Central memory CD8-positive, alpha-beta T cell (primary cell): ENCODE results near the gene METTL9.
"Not testable (repeated sequence)": the region's sequence is repeated elsewhere in the genome, so short reads cannot be mapped to it uniquely, and the experiment has no call there.

ENCODE experiments used
- ATAC-seq: fragments of 150-1000 bp; cut with Tn5 transposase; replicated peaks from 2 replicates; pipeline ENCODE4 v1.10.0; 2022; ENCODE audit warnings: mild to moderate bottlenecking, moderate FRiP score, moderate number of reproducible peaks; ENCODE audit not compliant: poor library complexity, severe bottlenecking; ENCODE audit errors: extremely low read depth
- DNase-seq, 2 donors: peaks; one replicate each; pipeline ENCODE4 v3.0.0; 2021; ENCODE audit warnings: low spot score in 2 of 2
- H3K27ac Mint-ChIP-seq: one replicate; pipeline ENCODE4 v1.8.0; 2022; ENCODE audit warnings: low read depth, mild to moderate bottlenecking, moderate library complexity, mixed read lengths
- H3K27me3 Mint-ChIP-seq: one replicate; pipeline ENCODE4 v1.8.0; 2022; ENCODE audit warnings: mixed read lengths
- H3K36me3 Mint-ChIP-seq: one replicate; pipeline ENCODE4 v1.8.0; 2022; ENCODE audit warnings: mild to moderate bottlenecking, moderate library complexity, mixed read lengths; ENCODE audit not compliant: insufficient read depth
- H3K4me1 Mint-ChIP-seq: one replicate; pipeline ENCODE4 v1.8.0; 2022; ENCODE audit warnings: mixed read lengths
- H3K4me3 Mint-ChIP-seq: one replicate; pipeline ENCODE4 v1.8.0; 2022; ENCODE audit warnings: mild to moderate bottlenecking, moderate library complexity, mixed read lengths
- H3K9me3 Mint-ChIP-seq: one replicate; pipeline ENCODE4 v1.8.0; 2022; ENCODE audit warnings: mixed read lengths

Gene METTL9

GRCh38 chr16:21649826-21650406 is 50.5 kb downstream of the METTL9 start:
- H3K27ac Mint-ChIP-seq, H3K27me3 Mint-ChIP-seq, H3K9me3 Mint-ChIP-seq, H3K4me3 Mint-ChIP-seq, DNase-seq, ATAC-seq: not testable (repeated sequence)
- Mint-ChIP-seq H3K4me1 (peaks cover 37% of the 10 kb centered on the region), H3K36me3 (peaks cover 13% of the 10 kb centered on the region)

- Mint-ChIP-seq H3K27ac (no peak overlapping the region), H3K9me3 (no peaks in the 10 kb centered on the region), H3K4me3 (no peak overlapping the region), H3K36me3 (peaks cover 16% of the 10 kb centered on the region), H3K27me3 (no peaks in the 10 kb centered on the region), H3K4me1 (peaks cover 31% of the 10 kb centered on the region)
- DNase-seq, result no peak
- ATAC-seq, result no peak
These were observed 51.1 kb downstream of the METTL9 start for GRCh38 chr16:21650521-21650920.

GRCh38 chr16:21651515-21651914 is 52.1 kb downstream of the METTL9 start:
- Mint-ChIP-seq H3K9me3 (no peaks in the 10 kb centered on the region), H3K4me3 (no peak overlapping the region), H3K27ac (peak overlapping the region; percentile 67), H3K36me3 (peaks cover 22% of the 10 kb centered on the region), H3K4me1 (peaks cover 29% of the 10 kb centered on the region), H3K27me3 (no peaks in the 10 kb centered on the region)
- ATAC-seq (no peak), DNase-seq (no peak)

- no peaks in the 10 kb centered on the region for H3K9me3 Mint-ChIP-seq
These were observed 53.1 kb downstream of the METTL9 start, which contains the start of gene IGSF6 for GRCh38 chr16:21652453-21652852. Gene IGSF6 (minus strand): TSS chr16:21652608. CDS start chr16:21652598, 10 bp downstream.

GRCh38 chr16:21653571-21653970 is 54.2 kb downstream of the METTL9 start:
- DNase-seq (no peak), ATAC-seq (no peak)
- no peaks in the 10 kb centered on the region for H3K9me3 Mint-ChIP-seq
- peaks cover 26% of the 10 kb centered on the region for H3K36me3 Mint-ChIP-seq
- H3K4me1 Mint-ChIP-seq, result peaks cover 25% of the 10 kb centered on the region
- H3K27me3 Mint-ChIP-seq, result no peaks in the 10 kb centered on the region
- H3K27ac Mint-ChIP-seq, result no peak overlapping the region
- no peak overlapping the region for H3K4me3 Mint-ChIP-seq

More at GRCh38 chr16:21652453-21652852, 53.1 kb downstream of the METTL9 start, which contains the start of gene IGSF6:
- peak within 1 kb of the TSS; percentile 67 for H3K27ac Mint-ChIP-seq
- H3K27me3 Mint-ChIP-seq, result no peaks in the 10 kb centered on the region
- H3K4me3 Mint-ChIP-seq, result no peak within 1 kb of the TSS
- H3K4me1 Mint-ChIP-seq, result peaks cover 29% of the 10 kb centered on the region
- peaks cover 26% of the 10 kb centered on the region for H3K36me3 Mint-ChIP-seq
- ATAC-seq, result no peak
- no peak for DNase-seq

GRCh38 chr16:21654466-21654865 is 55.1 kb downstream of the METTL9 start:
- no peak for ATAC-seq
- H3K4me1 Mint-ChIP-seq, result peaks cover 20% of the 10 kb centered on the region
- H3K4me3 Mint-ChIP-seq, result no peak overlapping the region
- no peak overlapping the region for H3K27ac Mint-ChIP-seq
- H3K9me3 Mint-ChIP-seq, result no peaks in the 10 kb centered on the region
- DNase-seq, result no peak
- no peaks in the 10 kb centered on the region for H3K27me3 Mint-ChIP-seq
- H3K36me3 Mint-ChIP-seq, result peaks cover 24% of the 10 kb centered on the region

GRCh38 chr16:21654881-21655280 is 55.5 kb downstream of the METTL9 start:
- ATAC-seq (no peak), DNase-seq (no peak)
- Mint-ChIP-seq H3K9me3 (no peaks in the 10 kb centered on the region), H3K36me3 (peaks cover 24% of the 10 kb centered on the region), H3K4me3 (no peak overlapping the region), H3K27me3 (no peaks in the 10 kb centered on the region), H3K4me1 (peaks cover 20% of the 10 kb centered on the region), H3K27ac (no peak overlapping the region)

GRCh38 chr16:21656795-21657768 is 57.7 kb downstream of the METTL9 start:
- no peak for ATAC-seq
- no peak overlapping the region for H3K4me3 Mint-ChIP-seq
- H3K27ac Mint-ChIP-seq, result peak overlapping the region; percentile 22
- H3K4me1 Mint-ChIP-seq, result peaks cover 32% of the 10 kb centered on the region
- H3K27me3 Mint-ChIP-seq, result no peaks in the 10 kb centered on the region
- DNase-seq, result peak in 1 of 2 donors; percentile 19
- H3K36me3 Mint-ChIP-seq, result peaks cover 24% of the 10 kb centered on the region
- H3K9me3 Mint-ChIP-seq, result no peaks in the 10 kb centered on the region

- ATAC-seq, result no peak
- Mint-ChIP-seq H3K9me3 (no peaks in the 10 kb centered on the region), H3K36me3 (peaks cover 23% of the 10 kb centered on the region), H3K27me3 (no peaks in the 10 kb centered on the region), H3K4me3 (no peak overlapping the region), H3K27ac (no peak overlapping the region), H3K4me1 (peaks cover 31% of the 10 kb centered on the region)
- DNase-seq, result no peak
These were observed 59.7 kb downstream of the METTL9 start for GRCh38 chr16:21659124-21659523.

- Mint-ChIP-seq H3K27ac (no peak within 1 kb of the TSS), H3K4me3 (peak within 1 kb of the TSS; percentile 73), H3K9me3 (no peaks in the 10 kb centered on the region), H3K36me3 (peaks cover 4% of the 10 kb centered on the region), H3K4me1 (peaks cover 17% of the 10 kb centered on the region), H3K27me3 (no peaks in the 10 kb centered on the region)
- DNase-seq (no peak), ATAC-seq (peak; percentile 57)
These were observed 64.7 kb downstream of the METTL9 start, which contains the start of gene OTOA for GRCh38 chr16:21663889-21664647. Gene OTOA (plus strand): TSS chr16:21663968. CDS start chr16:21678515, 14,547 bp downstream.

- no peaks in the 10 kb centered on the region for H3K9me3 Mint-ChIP-seq
- DNase-seq, result no peak
- no peak for ATAC-seq
- no peaks in the 10 kb centered on the region for H3K27me3 Mint-ChIP-seq
- H3K36me3 Mint-ChIP-seq, result peaks cover 2% of the 10 kb centered on the region
- no peak overlapping the region for H3K4me3 Mint-ChIP-seq
- no peak overlapping the region for H3K27ac Mint-ChIP-seq
- H3K4me1 Mint-ChIP-seq, result peaks cover 17% of the 10 kb centered on the region
These were observed 65.6 kb downstream of the METTL9 start for GRCh38 chr16:21664801-21665492.

GRCh38 chr16:21666772-21667171 is 67.4 kb downstream of the METTL9 start:
- Mint-ChIP-seq H3K4me1 (peaks cover 5% of the 10 kb centered on the region), H3K9me3 (no peaks in the 10 kb centered on the region), H3K4me3 (no peak overlapping the region), H3K27ac (no peak overlapping the region), H3K36me3 (peaks cover 2% of the 10 kb centered on the region), H3K27me3 (no peaks in the 10 kb centered on the region)
- ATAC-seq, result no peak
- DNase-seq, result no peak
